Activated CD8-positive, alpha-beta memory T cell treated with anti-CD3 and anti-CD28 coated beads for 1 hour (primary cell): ENCODE measurements around the gene PTPRA.
"Not testable (repeated sequence)": the region's sequence is repeated elsewhere in the genome, so short reads cannot be mapped to it uniquely, and the experiment has no call there.

ENCODE experiments used
- DNase-seq, 2 donors: peaks; one replicate each; pipeline ENCODE4 v3.0.0-alpha.2; 2020; ENCODE audit warnings: low read depth in 1 of 2; ENCODE audit errors: extremely low read depth in 1 of 2

The PTPRA gene

DNA sequence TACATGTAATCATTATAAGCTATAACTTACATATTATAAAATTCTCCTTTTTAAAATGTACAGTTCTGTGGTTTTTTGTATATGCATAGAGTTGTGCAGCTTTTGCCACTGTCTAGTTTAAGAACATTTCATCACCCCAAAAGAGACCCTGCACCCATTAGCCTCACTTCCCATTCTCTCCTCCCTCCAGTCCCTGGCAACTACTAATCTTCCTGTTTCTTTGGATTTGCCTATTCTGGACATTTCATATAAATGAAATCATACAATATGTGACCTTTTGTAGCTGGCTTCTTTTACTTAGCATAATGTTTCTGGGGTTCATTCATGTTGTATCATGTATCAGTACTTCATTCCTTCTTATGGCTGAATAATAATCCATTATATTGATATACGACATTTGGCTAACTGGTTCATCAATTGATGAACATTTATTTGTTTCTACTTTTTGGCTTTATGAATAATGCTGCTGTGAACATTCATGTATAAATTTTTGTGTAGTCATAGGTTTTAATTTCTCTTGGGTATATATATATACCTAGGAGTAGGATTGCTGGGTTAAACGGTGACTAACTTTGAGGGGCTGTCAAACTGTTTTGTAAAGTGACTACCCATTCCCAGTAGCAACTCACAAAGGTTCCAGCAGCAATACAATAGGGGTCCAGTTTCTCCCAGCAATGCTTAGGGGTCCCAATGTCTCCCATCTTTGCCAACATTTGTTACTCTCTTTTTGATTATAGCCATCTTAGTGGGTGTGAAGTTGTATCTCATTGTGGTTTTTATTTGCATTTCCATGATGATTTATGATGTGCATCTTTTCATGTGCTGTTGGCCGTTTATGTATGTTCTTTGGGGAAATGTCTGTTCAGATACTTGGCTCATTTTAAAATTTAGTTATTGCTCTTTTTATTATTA lies 10.7 kb downstream of the PTPRA start:
- no peak for DNase-seq

DNA sequence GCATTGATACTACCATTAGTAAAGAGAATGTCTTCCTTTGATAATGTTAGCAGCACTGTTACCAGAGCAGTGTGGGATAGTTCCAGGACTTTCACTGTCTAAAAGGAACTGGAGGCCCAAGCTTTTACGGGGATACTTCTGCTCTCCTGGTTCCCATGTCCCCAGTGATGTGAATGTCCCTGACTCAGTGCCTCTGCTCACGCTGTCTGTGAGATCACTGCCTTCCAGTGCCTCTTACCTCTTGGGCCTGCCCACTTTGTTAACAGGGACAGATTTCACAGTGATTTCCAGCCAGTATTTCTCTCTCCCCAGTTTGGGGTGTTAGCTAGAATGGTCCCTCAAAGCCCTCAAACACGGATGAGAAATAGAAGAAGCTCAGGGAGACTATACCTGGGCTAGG lies 14.4 kb downstream of the PTPRA start:
- DNase-seq: no peak

DNA sequence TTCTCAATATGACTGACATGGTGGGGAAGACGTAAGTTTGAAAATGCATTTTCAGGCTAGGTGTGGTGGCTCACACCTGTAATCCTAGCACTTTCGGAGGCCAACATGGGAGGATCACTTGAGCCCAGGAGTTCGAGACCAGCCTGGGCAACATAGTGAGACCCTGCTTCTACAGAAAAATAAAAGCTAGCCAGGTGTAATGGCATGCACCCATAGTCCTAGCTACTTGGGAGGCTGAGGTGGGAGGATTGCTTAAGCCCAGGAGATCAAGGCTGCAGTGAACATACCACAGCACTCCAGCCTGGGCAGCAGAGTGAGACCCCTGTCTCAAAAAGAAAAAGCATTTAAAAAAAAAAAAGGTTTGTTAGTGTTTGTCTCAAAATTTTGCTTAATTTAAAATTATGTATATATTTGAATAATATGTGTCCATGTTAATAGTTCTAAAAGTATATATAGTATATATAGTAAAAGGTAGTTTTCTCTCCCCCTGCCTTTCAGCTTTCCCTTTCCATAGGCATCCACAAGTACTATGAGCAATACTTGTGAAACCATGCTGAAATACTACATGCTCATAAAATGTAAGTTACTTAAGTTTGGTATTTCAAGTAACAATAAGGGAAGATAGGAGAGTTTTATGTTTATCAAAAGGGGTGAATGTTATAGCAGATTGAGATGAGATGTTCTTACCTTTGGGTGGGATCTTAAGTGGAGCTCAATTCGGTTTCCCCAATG lies 15.1 kb downstream of the PTPRA start:
- no peak for DNase-seq

DNA sequence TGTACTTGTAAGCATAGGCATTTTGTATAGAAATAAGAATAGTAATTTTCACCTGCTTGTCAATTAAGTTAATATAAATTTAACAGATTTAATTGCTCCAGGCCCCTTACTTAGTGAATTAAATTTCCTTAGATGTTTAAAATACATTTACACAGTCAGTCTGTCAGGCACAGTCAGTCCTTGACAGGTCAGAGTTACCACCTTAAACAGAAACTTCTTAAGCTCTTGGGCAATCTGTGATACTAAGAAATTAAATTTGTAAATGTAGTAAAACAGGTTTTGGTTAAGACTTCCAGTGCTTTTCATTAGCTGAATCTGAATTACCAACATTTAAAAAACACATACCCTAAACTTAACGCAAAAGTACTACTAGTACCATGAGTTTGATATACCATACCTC lies 15.9 kb downstream of the PTPRA start:
- no peak for DNase-seq

DNA sequence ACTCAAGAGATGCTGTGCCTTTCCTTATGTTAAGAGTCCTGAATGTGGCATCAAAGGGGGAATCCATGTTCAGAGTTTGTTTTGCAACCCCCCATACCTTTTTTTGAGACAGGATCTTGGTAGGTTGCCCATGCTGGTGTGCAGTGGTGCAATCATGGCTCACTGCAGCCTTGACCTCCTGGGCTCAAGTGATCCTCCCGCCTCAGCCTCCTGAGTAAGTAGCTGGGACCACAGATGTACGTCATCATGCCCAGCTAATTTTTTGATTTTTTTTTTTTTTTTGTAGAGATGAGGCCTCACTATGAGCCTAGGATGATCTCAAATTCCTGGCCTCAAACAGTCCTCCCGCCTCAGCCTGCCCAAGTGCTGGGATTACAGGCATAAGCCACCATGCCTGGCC lies 16.5 kb downstream of the PTPRA start:
- no peak for DNase-seq

DNA sequence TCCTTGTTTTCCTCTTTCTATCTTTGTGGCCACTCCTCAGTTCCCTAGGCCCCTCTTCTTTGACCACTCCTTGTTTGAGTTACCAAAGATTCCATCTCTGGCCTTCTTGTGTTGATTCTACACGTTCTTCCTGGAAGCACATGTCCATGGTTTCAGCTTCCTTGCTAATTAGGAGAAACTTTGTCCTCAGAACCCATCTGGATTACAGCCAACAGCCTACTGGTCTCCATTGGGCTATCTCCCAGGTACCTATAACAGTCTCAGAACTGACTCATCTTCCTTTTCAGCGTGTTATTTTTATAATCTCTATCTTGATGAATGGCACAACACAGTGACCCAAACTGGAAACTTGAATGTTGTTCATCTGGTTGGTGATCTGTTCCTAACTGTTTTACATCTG lies 17.5 kb downstream of the PTPRA start:
- no peak for DNase-seq

DNA sequence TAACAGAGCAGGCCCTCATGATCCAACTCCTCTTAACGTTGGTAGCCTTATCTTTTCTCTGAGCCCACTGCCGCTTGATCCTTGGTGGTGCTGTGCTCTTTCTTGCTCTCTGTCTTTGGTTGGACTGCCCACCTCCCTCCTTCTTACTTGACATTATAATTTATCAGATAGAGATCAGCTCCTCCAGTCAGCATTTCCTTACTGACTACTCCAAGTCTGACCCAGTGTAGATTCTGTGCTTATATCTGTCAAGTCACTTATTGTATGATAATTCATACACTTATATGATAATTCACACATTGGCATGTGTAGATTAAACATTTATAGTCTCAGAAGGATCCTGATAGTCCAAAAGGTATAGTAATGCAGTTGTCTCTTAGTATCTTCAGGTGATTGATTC lies 18.1 kb downstream of the PTPRA start:
- DNase-seq: no peak

DNA sequence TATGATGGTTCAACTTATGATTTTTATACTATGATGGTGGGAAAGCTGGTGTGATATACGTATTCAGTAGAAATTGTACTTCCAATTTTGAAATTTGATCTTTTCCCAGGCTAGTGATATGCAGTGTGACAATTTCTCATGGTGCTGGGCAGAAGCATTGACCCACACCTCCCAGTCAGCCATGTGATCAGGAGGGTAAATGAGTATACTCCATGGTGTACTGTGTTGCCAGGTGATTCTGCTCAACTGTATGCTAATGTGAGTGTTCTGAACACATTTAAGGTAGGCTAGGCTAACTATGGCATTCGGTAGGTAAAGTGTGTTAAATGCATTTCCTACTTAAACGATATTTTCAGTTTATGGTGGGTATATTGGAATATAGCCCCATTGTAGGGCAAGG lies 19.1 kb downstream of the PTPRA start:
- no peak for DNase-seq

DNA sequence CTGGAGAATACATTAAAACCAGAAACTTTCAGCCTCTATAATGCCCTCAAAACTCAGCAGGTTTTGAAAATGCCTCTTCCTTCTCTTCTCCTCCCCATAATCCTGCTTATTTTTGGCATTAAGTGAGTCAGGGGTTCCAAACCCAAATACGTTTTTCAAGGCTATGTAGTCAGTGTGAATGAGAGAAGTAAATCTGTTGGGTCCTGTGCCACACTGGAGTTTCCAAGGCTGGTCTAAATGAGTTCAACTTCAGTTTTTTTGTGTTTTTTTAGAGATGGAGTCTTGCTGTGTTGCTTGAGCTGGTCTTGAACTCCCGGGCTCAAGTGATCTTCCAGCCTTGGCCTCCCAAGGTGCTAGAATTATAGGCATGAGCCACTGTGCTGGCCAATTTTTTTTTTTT lies 20.9 kb downstream of the PTPRA start:
- no peak for DNase-seq

DNA sequence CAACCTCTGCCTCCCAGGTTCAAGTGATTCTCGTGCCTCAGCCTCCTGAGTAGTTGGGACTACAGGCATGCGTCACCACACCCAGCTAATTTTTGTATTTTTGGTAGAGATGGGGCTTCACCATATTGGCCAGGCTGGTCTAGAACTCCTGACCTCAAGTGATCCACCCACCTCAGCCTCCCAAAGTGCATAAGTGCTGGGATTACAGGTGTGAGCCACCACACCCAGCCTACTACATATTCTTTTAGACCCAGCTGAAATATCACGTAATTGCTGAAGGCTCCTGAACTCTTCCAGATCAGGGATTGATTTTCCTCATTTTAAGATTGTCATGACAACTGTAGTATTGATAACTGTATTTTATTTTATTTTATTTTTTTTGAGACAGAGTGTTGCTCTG lies 21.9 kb downstream of the PTPRA start:
- DNase-seq: not testable (repeated sequence)

DNA sequence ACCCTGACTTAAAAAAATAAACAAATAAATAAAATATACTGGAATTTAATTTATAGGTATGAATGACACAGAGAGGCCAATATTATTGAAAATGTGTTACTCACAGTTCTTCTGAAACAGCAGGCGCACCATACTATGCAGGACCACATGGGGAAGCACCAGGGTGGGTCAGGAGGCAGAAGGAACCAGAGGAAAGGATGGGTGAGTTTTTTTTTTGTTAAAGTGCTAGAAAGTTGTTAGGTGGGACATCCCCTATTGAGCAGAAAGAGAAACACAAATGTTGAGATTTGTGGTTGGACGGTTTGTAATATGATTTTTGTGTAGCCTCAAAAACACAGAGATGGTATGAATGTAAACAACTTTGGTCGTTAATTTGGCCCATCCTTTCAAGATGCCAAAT lies 26.0 kb downstream of the PTPRA start:
- no peak for DNase-seq

DNA sequence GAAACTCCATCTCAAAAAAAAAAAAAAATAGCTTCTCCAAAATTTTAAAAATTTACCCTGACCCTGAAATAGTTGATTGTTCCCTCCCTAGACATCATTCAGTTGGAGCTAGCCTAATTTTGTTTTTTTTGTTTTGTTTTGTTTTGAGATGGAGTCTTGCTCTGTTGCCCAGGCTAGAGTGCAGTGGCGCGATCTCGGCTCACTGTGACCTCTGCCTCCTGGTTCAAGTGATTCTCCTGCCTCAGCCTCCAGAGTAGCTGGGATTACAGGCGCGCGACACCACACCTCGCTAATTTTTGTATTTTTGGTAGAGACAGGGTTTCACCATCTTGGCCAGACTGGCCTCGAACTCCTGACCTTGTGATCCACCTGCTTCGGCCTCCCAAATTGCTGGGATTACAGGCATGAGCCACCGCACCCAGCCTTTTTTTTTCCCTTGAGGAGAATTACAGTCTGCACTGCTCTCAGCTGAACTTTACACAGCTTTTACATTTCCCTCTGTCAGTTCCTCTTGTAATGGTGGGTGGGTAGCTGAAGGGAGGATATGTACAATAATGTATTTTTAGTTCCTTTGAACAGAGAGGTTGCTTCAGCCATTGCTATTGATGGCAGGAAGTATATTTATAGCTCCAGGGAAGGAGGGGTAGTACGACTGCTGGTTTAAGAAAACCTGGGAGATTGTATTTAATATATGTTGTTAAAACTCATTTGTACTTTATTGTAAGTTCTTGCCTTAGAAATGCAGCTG lies 27.7 kb downstream of the PTPRA start:
- DNase-seq: no peak

DNA sequence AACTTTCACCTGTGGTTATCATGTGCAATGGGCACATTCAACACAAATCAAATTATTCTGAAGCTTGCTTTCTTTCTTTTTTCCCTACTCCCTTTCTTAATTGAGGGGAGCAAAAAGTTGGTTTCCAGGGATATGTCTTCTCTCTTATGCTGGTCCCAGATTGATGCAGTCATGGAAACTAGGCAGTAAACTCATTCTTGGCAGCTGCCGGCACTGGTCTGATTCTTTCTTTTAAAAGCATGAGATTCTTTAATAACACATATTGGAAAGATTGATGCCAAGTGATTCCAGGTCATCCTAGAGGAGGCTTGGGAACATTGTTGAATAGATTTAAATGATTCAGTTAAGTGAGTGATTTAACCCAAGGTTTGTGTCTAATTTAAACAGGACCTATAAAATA lies 29.0 kb downstream of the PTPRA start:
- no peak for DNase-seq

DNA sequence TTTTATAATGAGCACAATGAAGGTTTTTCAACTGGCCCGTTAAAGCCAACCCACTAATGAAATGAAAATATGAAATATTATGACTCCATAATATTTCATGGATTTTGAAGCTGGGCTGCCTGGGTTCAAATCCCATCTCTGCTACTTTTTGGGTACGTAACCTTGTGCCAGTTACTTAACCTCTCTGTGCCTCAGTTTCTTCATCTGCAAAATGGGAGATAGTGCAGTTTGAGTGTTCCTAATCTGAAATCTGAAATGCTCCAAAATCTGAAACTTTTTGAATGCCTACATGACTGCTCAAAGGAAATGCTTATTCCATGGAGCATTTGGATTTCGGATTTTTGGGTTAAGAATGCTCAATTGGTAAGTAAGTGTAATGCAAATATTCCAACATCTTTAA lies 29.5 kb downstream of the PTPRA start:
- no peak for DNase-seq

DNA sequence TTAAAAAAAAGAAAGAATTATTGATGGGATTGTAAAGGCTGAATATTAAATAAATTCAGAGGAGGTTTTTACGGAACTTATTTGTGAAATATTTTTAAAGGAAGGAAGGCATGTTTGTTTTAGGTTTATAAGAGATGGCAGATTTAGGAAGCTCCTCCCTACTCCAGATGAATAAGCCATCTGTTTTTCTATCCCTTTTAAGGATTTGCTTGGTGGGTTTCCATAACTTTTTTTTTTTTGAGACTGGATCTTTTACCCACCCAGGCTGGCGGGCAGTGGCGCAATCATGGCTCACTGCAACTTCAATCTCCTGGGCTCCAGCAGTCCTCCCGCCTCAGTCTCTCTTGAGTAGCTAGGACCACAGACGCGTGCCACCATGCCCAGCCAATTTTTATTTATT lies 30.4 kb downstream of the PTPRA start:
- no peak for DNase-seq

DNA sequence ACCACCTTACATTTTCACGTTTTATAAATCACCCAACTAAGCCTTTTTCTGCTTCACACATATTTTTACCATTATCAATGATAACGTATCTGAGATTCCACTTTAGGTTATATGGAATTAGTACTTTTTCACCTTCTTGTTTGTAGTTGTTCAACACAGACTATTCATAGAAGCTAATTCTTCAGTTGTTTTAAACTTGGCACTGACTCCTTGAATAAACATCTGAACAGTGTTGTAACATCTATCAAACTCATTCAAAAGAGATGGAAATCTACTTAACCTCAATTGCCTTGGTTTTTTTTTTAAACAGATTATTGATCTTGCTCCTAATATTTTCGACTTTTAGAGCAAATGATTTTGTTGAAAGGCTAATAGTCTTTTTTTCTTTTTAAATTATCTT lies 34.2 kb downstream of the PTPRA start:
- DNase-seq: no peak

DNA sequence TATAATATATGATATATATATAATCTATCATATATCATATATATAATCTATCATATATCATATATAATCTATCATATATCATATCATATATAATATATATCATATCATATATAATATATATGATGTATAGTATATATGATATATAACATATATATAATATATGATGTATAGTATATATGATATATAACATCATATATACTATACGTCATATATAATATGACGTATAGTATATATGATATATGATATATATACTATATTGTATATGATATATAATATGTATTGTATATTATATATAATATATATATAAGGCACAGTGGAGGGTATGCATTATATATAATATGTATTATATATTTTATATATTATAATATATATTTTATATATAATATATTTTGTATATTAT lies 36.7 kb downstream of the PTPRA start:
- DNase-seq: no peak

DNA sequence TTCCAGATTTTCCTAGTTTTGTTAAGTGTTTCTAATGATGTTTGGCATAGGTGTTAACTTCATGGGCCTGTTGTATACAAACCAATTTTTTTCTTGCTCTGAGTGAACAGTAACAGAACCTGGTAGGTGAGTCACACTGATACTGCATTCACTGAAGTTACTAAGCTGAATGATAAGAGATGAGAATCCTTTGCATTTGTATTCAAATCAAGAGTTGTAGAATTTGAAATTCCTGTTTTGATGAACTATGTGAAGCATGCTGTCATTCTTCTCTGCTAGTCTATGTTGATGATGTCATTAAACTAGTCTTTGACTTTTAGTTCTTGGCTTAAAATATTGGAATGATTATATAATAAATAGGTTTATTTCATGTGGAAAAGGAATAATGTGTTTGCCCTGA lies 37.9 kb downstream of the PTPRA start:
- DNase-seq: no peak

DNA sequence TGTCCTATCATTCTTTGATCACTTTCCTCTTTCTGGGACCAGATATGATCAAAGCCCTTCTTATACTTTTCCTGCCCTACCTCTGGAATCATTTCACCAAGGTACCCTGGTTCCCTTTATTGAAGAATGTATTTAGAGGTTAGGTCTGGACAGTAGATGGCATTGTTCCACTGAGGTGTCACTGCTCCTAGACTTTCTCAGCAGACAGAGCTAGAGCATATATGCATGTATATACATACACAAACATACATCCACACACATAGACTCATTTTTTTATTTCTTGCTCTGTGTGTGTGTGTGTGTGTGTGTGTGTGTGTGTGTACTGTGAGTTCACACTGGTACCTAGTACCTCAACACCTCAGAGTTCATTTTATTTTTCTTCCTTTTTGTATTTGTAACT lies 40.9 kb downstream of the PTPRA start:
- no peak for DNase-seq

DNA sequence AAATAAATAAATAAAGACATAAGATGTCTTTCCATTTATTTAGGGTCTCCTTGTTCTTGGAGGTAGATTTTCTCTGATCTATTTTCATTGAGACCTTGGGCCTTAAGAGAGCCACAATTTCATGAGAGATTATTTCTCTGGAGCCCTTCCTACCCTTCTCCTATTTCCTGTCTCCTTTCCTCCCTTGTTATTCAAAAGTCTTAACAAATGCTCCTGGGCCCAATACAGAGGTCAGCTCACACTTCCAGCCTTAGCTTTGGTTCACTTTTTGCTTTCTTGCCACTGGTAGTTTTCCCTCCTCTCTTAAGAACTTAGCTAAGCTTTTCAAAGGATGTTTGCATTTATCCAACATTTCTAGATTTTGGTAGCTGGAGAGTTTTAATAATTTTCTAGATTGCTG lies 44.0 kb downstream of the PTPRA start:
- DNase-seq: no peak
